Psoas muscle (tissue), 8 donors: Measurements from ENCODE around the gene ACAD11. TPM values are rescaled to one million over a fixed set of nuclear protein-coding genes. Genes with fewer than 3 reads are reported as not detected.
A peak's percentile ranks its signal among the peaks of the same experiment; 100 is the strongest.

Experiments used
- ATAC-seq, 4 donors: fragments of 200-7000 bp; cut with Tn5 transposase; one replicate each; pipeline ENCODE4 v1.9.1; 2020; ENCODE audit warnings: moderate library complexity in 3 of 4, mild to moderate bottlenecking in 2 of 4
- DNase-seq, 2 donors: peaks; one replicate each; pipeline ENCODE4 v3.0.0-alpha.2; 2020
- H3K27ac ChIP-seq: fragments of 200-600 bp; one replicate; pipeline ENCODE4 v1.8.0; 2022
- H3K27me3 ChIP-seq, 3 donors: fragments of 200-600 bp in 1 of 3; one replicate each; pipeline versions ENCODE4 v1.6.1 to v1.8.0; 2013 to 2022; ENCODE audit warnings: low read length in 2 of 3, mild to moderate bottlenecking in 2 of 3, moderate library complexity in 1 of 3; ENCODE audit not compliant: insufficient read depth in 3 of 3
- H3K36me3 ChIP-seq, 2 donors: fragments of 200-600 bp in 1 of 2; one replicate each; pipeline versions ENCODE4 v1.6.1 to v1.8.0; 2013 to 2022; ENCODE audit warnings: low read depth in 1 of 2, mild to moderate bottlenecking in 1 of 2, moderate library complexity in 1 of 2; ENCODE audit not compliant: insufficient read depth in 1 of 2
- H3K4me1 ChIP-seq: fragments of 200-600 bp; one replicate; pipeline ENCODE4 v1.8.0; 2022
- H3K4me3 ChIP-seq: fragments of 200-600 bp; one replicate; pipeline ENCODE4 v1.8.0; 2022; ENCODE audit warnings: mild to moderate bottlenecking
- H3K9me3 ChIP-seq: fragments of 200-600 bp; one replicate; pipeline ENCODE4 v1.8.0; 2022
- CTCF ChIP-seq: fragments of 200-600 bp; IDR thresholded peaks from one replicate; pipeline ENCODE4 v1.8.0; 2022; ENCODE audit warnings: antibody characterized with exemption
- WGBS, 3 donors: extraction: QIAGEN DNeasy Blood & Tissue Kit; methylation state at CpG; one replicate each; pipeline versions ENCODE4 v1.1.6 to v1.1.7; 2013; 5-methylcytosine and 5-hydroxymethylcytosine counted together
- intact Hi-C, 2 donors: fragments of 100-400 bp; cut with DNase I; formaldehyde crosslinking; loops; one replicate each; pipeline versions ENCODE4 v1.11.0 to v1.14.2; 2022
- long read RNA-seq, 2 donors: library from polyadenylated mRNA; unstranded; transcript quantifications; one replicate each; pipeline ENCODE4 v2.0.0, GENCODE V29; 2021
- polyA plus RNA-seq, 3 donors: library from polyadenylated mRNA; stranded (reverse); fragments of 200-250 nt; gene quantifications; one replicate each; pipeline ENCODE4 v1.2.3, GENCODE V29; 2013
- total RNA-seq, 4 donors: library from RNA; stranded (reverse); fragmentation: NEBNext Ultra II Directional in 2 of 4; extraction: Animal tissue kit (Norgen Biotek cat#: 25700) in 2 of 4; gene quantifications; one replicate each; pipeline versions ENCODE4 v1.2.1 to v1.2.4, GENCODE V29; 2021 to 2023
- donor health status: healthy with polysubstance abuse.
- donor health status: DM: no; HTN: no; CAD: no; lungs with moderate emphysema.
- donor health status: Bipolar disorder and iron deficiency.
- donor health status: healthy.
- donor health status: DM: yes; HTN: yes; CAD: no.
- donor health status: DM: no; HTN: no; CAD: no.
- donor health status: DM: no; HTN: no; CAD: no.
- donor health status: DM: yes; HTN: yes; CAD: no.

The ACAD11 gene
- 1 to 10 TPM; 3.8 to 7.5 (median 6.6) TPM for total RNA-seq
- 1 to 10 TPM; 1.8 to 5.7 (median 4.5) TPM for polyA plus RNA-seq
- long read RNA-seq, donor 1, full-length matches to known transcripts, result 1 of 2 reads
- long read RNA-seq, donor 1, partial matches to known transcripts, result 1 of 2 reads
- long read RNA-seq, donor 1, other reads (novel, unspliced or antisense), result 0 of 2 reads
- long read RNA-seq, donor 2, full-length matches to known transcripts, result 5 of 9 reads
- long read RNA-seq, donor 2, partial matches to known transcripts, result 1 of 9 reads
- long read RNA-seq, donor 2, other reads (novel, unspliced or antisense), result 3 of 9 reads

- Histone ChIP-seq H3K9me3 (no peaks in the 10 kb centered on the region), H3K4me3 (peak within 1 kb of the TSS; percentile 95), H3K36me3 (peaks cover 0 to 4% of the 10 kb centered on the region in 2 donors), H3K4me1 (peaks cover 21% of the 10 kb centered on the region), H3K27ac (peak within 1 kb of the TSS; percentile 85), H3K27me3 (no peaks in the 10 kb centered on the region)
- intact Hi-C loops, result loop anchor here in 1 of 2 donors (10.0 kb wide), 1 partner anchor 55 kb away; no protein-coding TSS in a partner anchor
- peak; percentile 78 to 86 (median 84) for ATAC-seq
- peak; percentile 75 to 83 for DNase-seq
- WGBS, 3 donors, result 0 to 1% (median 0%) methylated on average over 34 of the region's 34 CpGs
- TF ChIP-seq CTCF, result peak; percentile 59
These were observed at the start of gene ACAD11 for GRCh38 chr3:132659365-132660051. Gene ACAD11, minus strand, starts transcription at chr3:132659809. Its CDS starts 58 bp downstream, at chr3:132659751.

- no peak overlapping the region for H3K4me3 ChIP-seq
- no peak for TF ChIP-seq CTCF
- 65 to 90% (median 71%) methylated on average over 2 of the region's 2 CpGs for WGBS, 3 donors
- no peak overlapping the region for H3K27ac ChIP-seq
- no peaks in the 10 kb centered on the region for H3K27me3 ChIP-seq
- H3K9me3 ChIP-seq, result no peaks in the 10 kb centered on the region
- H3K36me3 ChIP-seq, result peaks cover 3 to 98% of the 10 kb centered on the region in 2 donors
- DNase-seq (no peak), ATAC-seq (no peak)
- intact Hi-C loops, result loop anchor here in 1 of 2 donors (5.0 to 10.0 kb wide), 2 partner anchors 36 to 951 kb away; no protein-coding TSS in a partner anchor
- H3K4me1 ChIP-seq, result no peaks in the 10 kb centered on the region
These were observed 44.1 kb upstream of the ACAD11 start for GRCh38 chr3:132703733-132704132.

GRCh38 chr3:132695422-132695821, 35.8 kb upstream of the ACAD11 start:
- ATAC-seq (no peak), DNase-seq (no peak)
- H3K4me1 ChIP-seq, result no peaks in the 10 kb centered on the region
- H3K9me3 ChIP-seq, result no peaks in the 10 kb centered on the region
- intact Hi-C loops, result loop anchor here in 1 of 2 donors (10.0 kb wide), 1 partner anchor 181 kb away; no protein-coding TSS in a partner anchor
- H3K27ac ChIP-seq, result no peak overlapping the region
- no peak overlapping the region for H3K4me3 ChIP-seq
- WGBS, 3 donors, result 92 to 96% (median 94%) methylated on average over 1 of the region's 1 CpG
- TF ChIP-seq CTCF, result no peak
- no peaks in the 10 kb centered on the region for H3K27me3 ChIP-seq
- H3K36me3 ChIP-seq, result peaks cover 2 to 100% of the 10 kb centered on the region in 2 donors

- Histone ChIP-seq H3K36me3 (peaks cover 2 to 100% of the 10 kb centered on the region in 2 donors), H3K9me3 (no peaks in the 10 kb centered on the region), H3K4me3 (no peak overlapping the region), H3K27me3 (no peaks in the 10 kb centered on the region), H3K27ac (no peak overlapping the region), H3K4me1 (no peaks in the 10 kb centered on the region)
- DNase-seq, result no peak
- intact Hi-C loops, result loop anchor here in 1 of 2 donors (10.0 kb wide), 1 partner anchor 180 kb away; no protein-coding TSS in a partner anchor
- WGBS, 3 donors, result 69 to 84% (median 81%) methylated on average over 4 of the region's 4 CpGs
- no peak for ATAC-seq
- no peak for TF ChIP-seq CTCF
These were observed 35.4 kb upstream of the ACAD11 start for GRCh38 chr3:132694991-132695390.
